ENCODE results near the gene ADGRF1. TPM values are rescaled to one million over a fixed set of nuclear protein-coding genes. Genes with fewer than 3 reads are reported as not detected.

Gene ADGRF1
- total RNA-seq, 2 donors from 2014 or later: not detected

- Mint-ChIP-seq H3K27me3 (peaks cover 13% of the 10 kb centered on the region), H3K36me3 (ENCODE audit: low read depth) (no peaks in the 10 kb centered on the region), H3K4me3 (no peak overlapping the region), H3K9me3 (no peaks in the 10 kb centered on the region), H3K4me1 (no peaks in the 10 kb centered on the region), H3K27ac (no peak overlapping the region)
- no peak for ATAC-seq (replicated peaks)
Measured at GRCh38 chr6:47047097-47047478, 5.0 kb upstream of the ADGRF1 start.

GRCh38 chr6:47044397-47044796, 2.3 kb upstream of the ADGRF1 start:
- H3K4me3 Mint-ChIP-seq: no peak overlapping the region
- H3K4me1 Mint-ChIP-seq: no peaks in the 10 kb centered on the region
- no peaks in the 10 kb centered on the region for H3K9me3 Mint-ChIP-seq
- no peaks in the 10 kb centered on the region for H3K36me3 Mint-ChIP-seq (ENCODE audit: low read depth)
- peaks cover 14% of the 10 kb centered on the region for H3K27me3 Mint-ChIP-seq
- no peak for ATAC-seq (replicated peaks)
- H3K27ac Mint-ChIP-seq: no peak overlapping the region

GRCh38 chr6:47043286-47043685, 1.2 kb upstream of the ADGRF1 start:
- Mint-ChIP-seq H3K27me3 (peaks cover 18% of the 10 kb centered on the region), H3K9me3 (no peaks in the 10 kb centered on the region), H3K4me3 (no peak overlapping the region), H3K27ac (no peak overlapping the region), H3K4me1 (no peaks in the 10 kb centered on the region), H3K36me3 (ENCODE audit: low read depth) (no peaks in the 10 kb centered on the region)
- ATAC-seq (replicated peaks): no peak

- Mint-ChIP-seq H3K4me1 (no peaks in the 10 kb centered on the region), H3K27me3 (peaks cover 18% of the 10 kb centered on the region)
- no peak for ATAC-seq (replicated peaks)
Measured at GRCh38 chr6:47041741-47042140, 391 bp downstream of the ADGRF1 start.

GRCh38 chr6:47034926-47035325, 7.2 kb downstream of the ADGRF1 start:
- H3K4me3 Mint-ChIP-seq: no peak overlapping the region
- H3K27me3 Mint-ChIP-seq: peaks cover 35% of the 10 kb centered on the region
- no peaks in the 10 kb centered on the region for H3K4me1 Mint-ChIP-seq
- ATAC-seq (replicated peaks): no peak
- no peak overlapping the region for H3K27ac Mint-ChIP-seq
- no peaks in the 10 kb centered on the region for H3K36me3 Mint-ChIP-seq (ENCODE audit: low read depth)
- no peaks in the 10 kb centered on the region for H3K9me3 Mint-ChIP-seq

More at GRCh38 chr6:47041741-47042140, 391 bp downstream of the ADGRF1 start:
- Mint-ChIP-seq H3K9me3 (no peaks in the 10 kb centered on the region), H3K4me3 (no peak overlapping the region), H3K36me3 (ENCODE audit: low read depth) (no peaks in the 10 kb centered on the region), H3K27ac (no peak overlapping the region)

- no peak overlapping the region for H3K27ac Mint-ChIP-seq
- H3K4me3 Mint-ChIP-seq: no peak overlapping the region
- no peaks in the 10 kb centered on the region for H3K4me1 Mint-ChIP-seq
- ATAC-seq (replicated peaks): no peak
- peaks cover 34% of the 10 kb centered on the region for H3K27me3 Mint-ChIP-seq
- no peaks in the 10 kb centered on the region for H3K36me3 Mint-ChIP-seq (ENCODE audit: low read depth)
- no peaks in the 10 kb centered on the region for H3K9me3 Mint-ChIP-seq
Measured at GRCh38 chr6:47034421-47034820, 7.7 kb downstream of the ADGRF1 start.

- Mint-ChIP-seq H3K4me1 (no peaks in the 10 kb centered on the region), H3K27me3 (peaks cover 30% of the 10 kb centered on the region), H3K9me3 (no peaks in the 10 kb centered on the region)
Measured at GRCh38 chr6:47032974-47033765, 9.0 kb downstream of the ADGRF1 start.

GRCh38 chr6:47031656-47032055, 10.5 kb downstream of the ADGRF1 start:
- no peak overlapping the region for H3K4me3 Mint-ChIP-seq

More at GRCh38 chr6:47032974-47033765, 9.0 kb downstream of the ADGRF1 start:
- Mint-ChIP-seq H3K4me3 (no peak overlapping the region), H3K27ac (no peak overlapping the region), H3K36me3 (ENCODE audit: low read depth) (no peaks in the 10 kb centered on the region)
- ATAC-seq (replicated peaks): no peak

GRCh38 chr6:47029865-47030561, 12.1 kb downstream of the ADGRF1 start:
- Mint-ChIP-seq H3K27me3 (peaks cover 16% of the 10 kb centered on the region), H3K4me1 (no peaks in the 10 kb centered on the region), H3K36me3 (ENCODE audit: low read depth) (no peaks in the 10 kb centered on the region), H3K27ac (no peak overlapping the region), H3K4me3 (no peak overlapping the region), H3K9me3 (no peaks in the 10 kb centered on the region)
- ATAC-seq (replicated peaks): no peak

More at GRCh38 chr6:47031656-47032055, 10.5 kb downstream of the ADGRF1 start:
- Mint-ChIP-seq H3K27me3 (peaks cover 26% of the 10 kb centered on the region), H3K9me3 (no peaks in the 10 kb centered on the region), H3K4me1 (no peaks in the 10 kb centered on the region), H3K27ac (no peak overlapping the region), H3K36me3 (ENCODE audit: low read depth) (no peaks in the 10 kb centered on the region)
- no peak for ATAC-seq (replicated peaks)

- Mint-ChIP-seq H3K4me3 (no peak overlapping the region), H3K36me3 (ENCODE audit: low read depth) (no peaks in the 10 kb centered on the region), H3K4me1 (no peaks in the 10 kb centered on the region), H3K27ac (no peak overlapping the region), H3K27me3 (peaks cover 14% of the 10 kb centered on the region), H3K9me3 (no peaks in the 10 kb centered on the region)
- no peak for ATAC-seq (replicated peaks)
Measured at GRCh38 chr6:47028835-47029360, 13.2 kb downstream of the ADGRF1 start.

- H3K27ac Mint-ChIP-seq: no peak overlapping the region
- no peak overlapping the region for H3K4me3 Mint-ChIP-seq
- H3K27me3 Mint-ChIP-seq: peaks cover 11% of the 10 kb centered on the region
- no peaks in the 10 kb centered on the region for H3K4me1 Mint-ChIP-seq
- H3K36me3 Mint-ChIP-seq (ENCODE audit: low read depth): no peaks in the 10 kb centered on the region
- ATAC-seq (replicated peaks): no peak
- no peaks in the 10 kb centered on the region for H3K9me3 Mint-ChIP-seq
Measured at GRCh38 chr6:47027315-47027714, 14.8 kb downstream of the ADGRF1 start.

GRCh38 chr6:47026679-47027078, 15.5 kb downstream of the ADGRF1 start:
- no peak overlapping the region for H3K4me3 Mint-ChIP-seq
- H3K9me3 Mint-ChIP-seq: no peaks in the 10 kb centered on the region
- no peaks in the 10 kb centered on the region for H3K36me3 Mint-ChIP-seq (ENCODE audit: low read depth)
- H3K27ac Mint-ChIP-seq: no peak overlapping the region
- peaks cover 12% of the 10 kb centered on the region for H3K27me3 Mint-ChIP-seq
- ATAC-seq (replicated peaks): no peak
- H3K4me1 Mint-ChIP-seq: no peaks in the 10 kb centered on the region

GRCh38 chr6:47023573-47023972, 18.6 kb downstream of the ADGRF1 start:
- ATAC-seq (replicated peaks): no peak
- Mint-ChIP-seq H3K36me3 (ENCODE audit: low read depth) (no peaks in the 10 kb centered on the region), H3K9me3 (no peaks in the 10 kb centered on the region), H3K4me3 (no peak overlapping the region), H3K4me1 (no peaks in the 10 kb centered on the region), H3K27me3 (peaks cover 15% of the 10 kb centered on the region), H3K27ac (no peak overlapping the region)

GRCh38 chr6:47022191-47022590, 19.9 kb downstream of the ADGRF1 start:
- Mint-ChIP-seq H3K27ac (no peak overlapping the region), H3K4me1 (no peaks in the 10 kb centered on the region), H3K9me3 (no peaks in the 10 kb centered on the region), H3K4me3 (no peak overlapping the region), H3K36me3 (ENCODE audit: low read depth) (no peaks in the 10 kb centered on the region), H3K27me3 (peaks cover 20% of the 10 kb centered on the region)
- ATAC-seq (replicated peaks): no peak

GRCh38 chr6:47019941-47020340, 22.2 kb downstream of the ADGRF1 start:
- H3K9me3 Mint-ChIP-seq: no peaks in the 10 kb centered on the region
- H3K4me1 Mint-ChIP-seq: no peaks in the 10 kb centered on the region
- no peak overlapping the region for H3K4me3 Mint-ChIP-seq
- H3K27me3 Mint-ChIP-seq: peaks cover 20% of the 10 kb centered on the region
- ATAC-seq (replicated peaks): no peak
- H3K36me3 Mint-ChIP-seq (ENCODE audit: low read depth): no peaks in the 10 kb centered on the region
- H3K27ac Mint-ChIP-seq: no peak overlapping the region

Measured in activated T-helper 17 cell treated with anti-CD3 and anti-CD28 coated beads, Interleukin-2, amount 50 U/mL, for 72 hours (primary cell).